Tibial artery (tissue), 4 donors: ENCODE data around the gene RNF34.
"Not testable (repeated sequence)": the region's sequence is repeated elsewhere in the genome, so short reads cannot be mapped to it uniquely, and the experiment has no call there.

Source experiments
- DNase-seq, 2 donors: peaks; one replicate each; pipeline ENCODE4 v3.0.0-alpha.2; 2019
- H3K27ac ChIP-seq, 2 donors: fragments of 200-600 bp; sonication (generic) in 1 of 2; 1 replicate in 1 of 2; 2 replicates in 1 of 2; pipeline ENCODE4 v1.5.1; 2018 to 2019; ENCODE audit warnings: mild to moderate bottlenecking in 1 of 2
- H3K27me3 ChIP-seq, 2 donors: fragments of 200-600 bp; sonication (generic) in 1 of 2; one replicate each; pipeline versions ENCODE4 v1.5.1 to v1.6.0; 2016 to 2019
- H3K36me3 ChIP-seq, 3 donors: fragments of 200-600 bp; sonication (generic) in 2 of 3; one replicate each; pipeline ENCODE4 v1.5.1; 2016 to 2019; ENCODE audit warnings: mild to moderate bottlenecking in 2 of 3
- H3K4me1 ChIP-seq, 4 donors: fragments of 200-600 bp; sonication (generic) in 2 of 4; 1 replicate in 3 of 4; 2 replicates in 1 of 4; pipeline ENCODE4 v1.5.1; 2016 to 2019
- H3K4me3 ChIP-seq, 2 donors: fragments of 200-600 bp; sonication (generic) in 1 of 2; 1 replicate in 1 of 2; 2 replicates in 1 of 2; pipeline ENCODE4 v1.5.1; 2018 to 2019; ENCODE audit warnings: mild to moderate bottlenecking in 2 of 2
- H3K9me3 ChIP-seq, 3 donors: fragments of 200-600 bp; sonication (generic) in 1 of 3; one replicate each; pipeline ENCODE4 v1.5.1; 2016 to 2019
- CTCF ChIP-seq, 2 experiments: fragments of 200-600 bp in 1 of 2; fragments of 450-650 bp in 1 of 2; IDR thresholded peaks; one replicate each; pipeline ENCODE4 v1.5.1; 2017 to 2019; ENCODE audit warnings: antibody characterized with exemption in 2 of 2, mild to moderate bottlenecking in 1 of 2, moderate library complexity in 1 of 2
- intact Hi-C: fragments of 100-400 bp; cut with DNase I; formaldehyde crosslinking; loops from one replicate; pipeline ENCODE4 v1.15.0; 2023; ENCODE audit warnings: low total_unique reads

The RNF34 gene

GRCh38 chr12:121366063-121366459 lies 33.9 kb upstream of the RNF34 start:
- DNase-seq = no peak
- H3K27me3 ChIP-seq = peaks cover 0 to 6% of the 10 kb centered on the region in 2 donors
- intact Hi-C loops = no loop called here
- H3K36me3 ChIP-seq = no peaks in the 10 kb centered on the region
- no peak overlapping the region for H3K4me3 ChIP-seq
- no peaks in the 10 kb centered on the region for H3K4me1 ChIP-seq
- no peaks in the 10 kb centered on the region for H3K9me3 ChIP-seq
- TF ChIP-seq CTCF (IDR thresholded peaks at IDR 0.05) = no peak
- no peak overlapping the region for H3K27ac ChIP-seq

- DNase-seq = no peak
- intact Hi-C loops = no loop called here
- TF ChIP-seq CTCF (IDR thresholded peaks at IDR 0.05) = no peak
- Histone ChIP-seq H3K27me3 (no peaks in the 10 kb centered on the region), H3K4me1 (no peaks in the 10 kb centered on the region), H3K36me3 (no peaks in the 10 kb centered on the region), H3K9me3 (no peaks in the 10 kb centered on the region), H3K4me3 (no peak overlapping the region), H3K27ac (no peak overlapping the region)
These were observed 28.5 kb upstream of the RNF34 start for GRCh38 chr12:121371404-121371803.

GRCh38 chr12:121373755-121374154 lies 26.2 kb upstream of the RNF34 start:
- no peak overlapping the region for H3K4me3 ChIP-seq
- no peaks in the 10 kb centered on the region for H3K9me3 ChIP-seq
- intact Hi-C loops = no loop called here
- no peak overlapping the region for H3K27ac ChIP-seq
- DNase-seq = no peak
- no peak for TF ChIP-seq CTCF (IDR thresholded peaks at IDR 0.05)
- H3K36me3 ChIP-seq = no peaks in the 10 kb centered on the region
- H3K27me3 ChIP-seq = no peaks in the 10 kb centered on the region
- no peaks in the 10 kb centered on the region for H3K4me1 ChIP-seq

DNA sequence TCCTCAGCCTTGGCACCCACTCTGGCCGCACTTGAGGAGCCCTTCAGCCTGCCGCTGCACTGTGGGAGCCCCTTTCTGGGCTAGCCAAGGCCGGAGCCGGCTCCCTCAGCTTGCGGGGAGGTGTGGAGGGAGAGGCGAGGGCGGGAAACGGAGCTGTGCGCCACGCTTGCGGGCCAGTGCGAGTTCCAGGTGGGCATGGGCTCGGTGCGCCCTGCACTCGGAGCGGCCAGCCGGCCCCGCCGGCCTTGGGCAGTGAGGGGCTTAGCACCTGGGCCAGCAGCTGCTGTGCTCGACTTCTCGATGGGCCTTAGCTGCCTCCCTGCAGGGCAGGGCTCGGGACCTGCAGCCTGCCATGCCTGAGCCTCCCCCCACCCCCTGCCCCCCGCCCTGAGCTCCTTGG lies 25.6 kb upstream of the RNF34 start:
- H3K27me3 ChIP-seq, H3K4me3 ChIP-seq, H3K36me3 ChIP-seq, H3K4me1 ChIP-seq, DNase-seq, H3K9me3 ChIP-seq, intact Hi-C loops, H3K27ac ChIP-seq: not testable (repeated sequence)

DNA sequence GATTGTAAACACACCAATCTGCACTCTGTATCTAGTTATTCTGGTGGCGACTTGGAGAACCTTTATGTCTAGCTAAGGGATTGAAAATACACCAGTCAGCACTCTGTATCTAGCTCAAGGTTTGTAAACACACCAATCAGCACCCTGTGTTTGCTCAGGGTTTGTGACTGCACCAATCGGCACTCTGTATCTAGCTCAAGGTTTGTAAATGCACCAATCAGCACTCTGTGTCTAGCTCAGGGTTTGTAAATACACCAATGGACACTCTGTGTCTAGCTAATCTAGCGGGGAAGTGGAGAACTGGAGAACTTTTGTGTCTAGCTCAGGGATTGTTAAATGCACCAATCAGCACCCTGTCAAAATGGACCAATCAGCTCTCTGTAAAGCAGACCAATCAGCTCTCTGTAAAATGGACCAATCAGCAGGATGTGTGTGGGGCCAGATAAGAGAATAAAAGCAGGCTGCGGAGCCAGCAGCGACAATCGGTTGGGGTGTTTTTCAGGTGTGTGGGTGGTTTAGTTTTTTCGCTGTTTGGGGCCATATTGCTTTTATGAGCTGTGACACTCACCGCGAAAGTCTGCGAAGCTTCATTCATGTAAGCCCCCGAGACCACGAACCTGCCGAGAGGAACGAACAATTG lies 24.9 kb upstream of the RNF34 start:
- H3K36me3 ChIP-seq, H3K4me1 ChIP-seq, DNase-seq, H3K27me3 ChIP-seq, intact Hi-C loops, H3K9me3 ChIP-seq, H3K4me3 ChIP-seq, H3K27ac ChIP-seq: not testable (repeated sequence)

GRCh38 chr12:121376754-121377697 lies 22.9 kb upstream of the RNF34 start:
- H3K4me3 ChIP-seq = no peak overlapping the region
- no peak for DNase-seq
- TF ChIP-seq CTCF (IDR thresholded peaks at IDR 0.05) = no peak
- H3K27me3 ChIP-seq = no peaks in the 10 kb centered on the region
- H3K36me3 ChIP-seq = no peaks in the 10 kb centered on the region
- no peaks in the 10 kb centered on the region for H3K9me3 ChIP-seq
- H3K4me1 ChIP-seq = no peaks in the 10 kb centered on the region
- intact Hi-C loops = no loop called here
- H3K27ac ChIP-seq = no peak overlapping the region
